ENCODE data around the gene ELN.

ELN gene

GRCh38 chr7:74097937-74098614 lies 70.1 kb downstream of the ELN start:
- no peak for DNase-seq

DNA sequence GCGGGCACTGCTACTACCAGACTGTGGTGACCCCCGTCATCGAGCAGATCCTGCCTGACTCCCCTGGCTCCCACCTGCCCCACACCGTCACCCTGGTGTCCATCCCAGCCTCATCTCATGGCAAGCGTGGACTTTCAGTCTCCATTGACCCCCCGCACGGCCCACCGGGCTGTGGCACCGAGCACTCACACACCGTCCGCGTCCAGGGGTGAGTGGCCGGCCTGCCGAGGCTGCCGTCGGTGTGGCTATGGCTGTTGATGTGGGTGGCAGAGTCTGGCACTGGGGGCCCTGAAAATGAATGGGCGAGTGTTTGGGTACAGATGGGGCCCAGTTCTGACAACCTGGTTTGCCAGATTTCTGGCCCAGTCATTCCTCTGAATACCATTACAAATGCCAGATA lies 71.1 kb downstream of the ELN start:
- DNase-seq: no peak

DNA sequence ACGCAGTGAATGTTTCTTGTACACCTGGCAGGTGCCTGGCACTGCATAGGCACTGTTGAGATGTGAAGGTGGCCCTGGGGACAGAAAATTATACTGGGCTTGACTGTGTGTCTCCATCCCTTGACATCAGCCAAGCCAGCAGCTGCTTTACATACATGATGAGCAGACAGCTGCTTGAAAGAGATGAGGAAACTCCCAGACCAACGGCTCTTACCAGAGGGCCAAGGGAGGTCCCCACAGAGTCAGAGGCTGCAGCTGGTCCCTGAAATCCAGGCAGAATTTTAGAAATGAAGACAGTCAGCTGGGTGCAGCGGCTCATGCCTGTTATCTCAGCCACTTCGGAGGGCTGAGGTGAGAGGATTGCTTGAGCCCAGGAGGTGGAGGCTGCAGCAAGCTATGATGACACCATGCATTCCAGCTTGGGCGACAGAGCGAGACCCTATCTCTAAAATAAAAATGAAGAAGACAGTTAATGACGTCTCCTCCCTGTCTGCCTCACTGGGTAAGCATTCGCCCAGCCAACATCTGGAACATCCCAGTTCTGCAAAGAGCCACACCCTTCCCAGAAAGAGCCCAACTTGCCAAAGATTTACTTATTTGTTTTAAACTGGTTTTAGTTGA lies 73.2 kb downstream of the ELN start:
- no peak for DNase-seq

- no peak for DNase-seq
These were observed 75.3 kb downstream of the ELN start for GRCh38 chr7:74103219-74103772.

GRCh38 chr7:74104702-74105101 lies 76.7 kb downstream of the ELN start:
- DNase-seq: no peak

- DNase-seq: no peak
These were observed 78.0 kb downstream of the ELN start for GRCh38 chr7:74105992-74106391.

GRCh38 chr7:74106846-74107245 lies 78.9 kb downstream of the ELN start:
- no peak for DNase-seq

GRCh38 chr7:74115326-74115725 lies 87.4 kb downstream of the ELN start:
- no peak for DNase-seq

GRCh38 chr7:74116356-74116755 lies 88.4 kb downstream of the ELN start:
- DNase-seq: no peak

Measured in activated CD4-positive, alpha-beta T cell treated with anti-CD3 and anti-CD28 coated beads for 4 hours (primary cell).